ENCODE results near the gene CADM3. TPM values are rescaled to one million over a fixed set of nuclear protein-coding genes. Genes with fewer than 3 reads are reported as not detected.

The CADM3 gene
- total and polyA plus RNA-seq, 9 of the 15 experiments (the other 6 are each of a cell fraction or from before 2014, with no cell fraction given) = 0.04 TPM; not detected in 8

GRCh38 chr1:159161001-159161718 is 10.3 kb upstream of the CADM3 start (continued):
- no peak for TF ChIP-seq BRCA1 (IDR thresholded peaks at IDR 0.05)
- no peak for TF ChIP-seq BRCA1 (CRISPR knock-in tag; IDR thresholded peaks at IDR 0.05)
- TF ChIP-seq MTA1 (IDR thresholded peaks at IDR 0.05; ENCODE audit: borderline replicate concordance) = no peak
- TF ChIP-seq MAFF (IDR thresholded peaks at IDR 0.05; ENCODE audit: low read length) = no peak
- peak; percentile 99 for TF ChIP-seq SMC3 (conservative IDR thresholded peaks at IDR 0.05; ENCODE audit: insufficient read depth, low read depth, low read length)
- TF ChIP-seq ZKSCAN8 (CRISPR knock-in tag; IDR thresholded peaks at IDR 0.05) = no peak
- TF ChIP-seq KLF6 (CRISPR knock-in tag; IDR thresholded peaks at IDR 0.05; ENCODE audit: borderline replicate concordance) = no peak
- no peak for TF ChIP-seq GATA2 (CRISPR knock-in tag; IDR thresholded peaks at IDR 0.05)
- TF ChIP-seq CHD1 (IDR thresholded peaks at IDR 0.05; ENCODE audit: low read length) = no peak
- TF ChIP-seq TEAD1 (CRISPR knock-in tag; IDR thresholded peaks at IDR 0.05) = no peak
- peak; percentile 56; the same call in 1 of the 2 replicates for TF ChIP-seq STAG1 (CRISPR knock-in tag; IDR thresholded peaks at IDR 0.05; ENCODE audit: borderline replicate concordance)
- TF ChIP-seq UBTF (IDR thresholded peaks at IDR 0.05; ENCODE audit: borderline replicate concordance in 1 of 2, low read depth in 2 of 2, low read length in 2 of 2) = no peak
- no peak for TF ChIP-seq ZBTB26 (CRISPR knock-in tag; IDR thresholded peaks at IDR 0.05)
- TF ChIP-seq SMARCB1 (IDR thresholded peaks at IDR 0.05; ENCODE audit: insufficient read length, low read depth) = no peak
- no peak for TF ChIP-seq SREBF2 (CRISPR knock-in tag; IDR thresholded peaks at IDR 0.05)
- TF ChIP-seq CXXC5 (CRISPR knock-in tag; IDR thresholded peaks at IDR 0.05) = no peak
- TF ChIP-seq PRPF4 (IDR thresholded peaks at IDR 0.05; ENCODE audit: insufficient read depth, low read depth, low read length, poor library complexity, severe bottlenecking) = no peak
- no peak for TF ChIP-seq HDAC1 (IDR thresholded peaks at IDR 0.05)
- TF ChIP-seq PRMT5 (CRISPR knock-in tag; IDR thresholded peaks at IDR 0.05) = no peak
- no peak for TF ChIP-seq NR1H2 (CRISPR knock-in tag; IDR thresholded peaks at IDR 0.05)
- TF ChIP-seq RBM14 (IDR thresholded peaks at IDR 0.05; ENCODE audit: borderline replicate concordance, insufficient read depth, low read depth, low read length) = no peak
- peak; percentile 83; the same call in 1 of the 2 replicates for TF ChIP-seq HDGF (IDR thresholded peaks at IDR 0.05)
- no peak for TF ChIP-seq PBX2 (CRISPR knock-in tag; IDR thresholded peaks at IDR 0.05; ENCODE audit: low read depth)
- no peak for TF ChIP-seq PBX2 (tag; conservative IDR thresholded peaks at IDR 0.05; ENCODE audit: low read depth)
